C4-2B (cell line): Measurements from ENCODE around the gene KCNK5.

Experiments
- ZFX ChIP-seq: fragments of 450-650 bp; IDR thresholded peaks from 2 replicates; pipeline ENCODE4 v1.6.1; 2017
- TF ChIP-seq, protein P1 (sequence below): fragments of 450-650 bp; conservative IDR thresholded peaks from 2 replicates; pipeline ENCODE4 v1.5.1; 2017; ENCODE audit warnings: mild to moderate bottlenecking

DNA sequence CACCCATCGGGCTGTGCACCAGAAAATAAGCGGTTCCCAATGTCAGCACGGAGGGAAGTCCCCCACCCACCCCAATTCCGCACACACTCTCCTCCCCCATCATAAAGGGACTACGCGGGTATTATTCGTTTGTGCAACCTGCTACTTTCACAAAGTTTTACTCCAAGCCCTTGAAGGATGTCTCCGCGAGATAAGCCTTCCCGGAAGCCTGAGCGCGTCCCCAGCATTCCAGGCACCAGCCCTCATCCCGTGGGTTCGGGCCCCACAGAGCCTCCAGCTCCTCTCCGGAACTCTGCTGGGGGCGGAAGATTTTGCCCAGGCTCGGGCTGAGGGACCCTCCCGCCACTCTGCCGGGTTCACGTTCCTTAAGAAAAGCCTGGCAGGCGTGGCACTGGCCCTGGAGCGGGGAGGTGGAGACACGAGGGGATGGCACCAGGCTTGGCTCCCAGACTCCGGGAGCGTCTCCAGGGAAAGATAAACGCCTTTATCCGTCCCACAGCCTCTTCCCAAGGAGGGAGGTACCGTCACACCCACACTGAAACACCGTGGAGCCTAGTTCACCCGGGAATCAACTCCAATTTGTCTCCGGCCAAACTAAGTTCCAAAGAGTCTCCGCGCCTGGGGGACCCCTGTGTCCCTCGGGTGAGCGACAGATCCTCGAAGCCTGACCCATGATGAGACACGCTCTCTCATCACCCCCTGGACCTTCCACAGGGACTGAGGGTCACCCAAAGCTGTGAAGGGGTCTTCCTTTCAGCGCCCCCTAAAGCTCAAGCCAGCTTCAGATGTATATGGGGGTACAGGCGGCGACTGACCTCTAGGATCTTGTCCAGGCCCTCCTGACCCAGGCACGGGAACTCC lies 934 bp downstream of the KCNK5 start:
- TF ChIP-seq, protein P1, sequence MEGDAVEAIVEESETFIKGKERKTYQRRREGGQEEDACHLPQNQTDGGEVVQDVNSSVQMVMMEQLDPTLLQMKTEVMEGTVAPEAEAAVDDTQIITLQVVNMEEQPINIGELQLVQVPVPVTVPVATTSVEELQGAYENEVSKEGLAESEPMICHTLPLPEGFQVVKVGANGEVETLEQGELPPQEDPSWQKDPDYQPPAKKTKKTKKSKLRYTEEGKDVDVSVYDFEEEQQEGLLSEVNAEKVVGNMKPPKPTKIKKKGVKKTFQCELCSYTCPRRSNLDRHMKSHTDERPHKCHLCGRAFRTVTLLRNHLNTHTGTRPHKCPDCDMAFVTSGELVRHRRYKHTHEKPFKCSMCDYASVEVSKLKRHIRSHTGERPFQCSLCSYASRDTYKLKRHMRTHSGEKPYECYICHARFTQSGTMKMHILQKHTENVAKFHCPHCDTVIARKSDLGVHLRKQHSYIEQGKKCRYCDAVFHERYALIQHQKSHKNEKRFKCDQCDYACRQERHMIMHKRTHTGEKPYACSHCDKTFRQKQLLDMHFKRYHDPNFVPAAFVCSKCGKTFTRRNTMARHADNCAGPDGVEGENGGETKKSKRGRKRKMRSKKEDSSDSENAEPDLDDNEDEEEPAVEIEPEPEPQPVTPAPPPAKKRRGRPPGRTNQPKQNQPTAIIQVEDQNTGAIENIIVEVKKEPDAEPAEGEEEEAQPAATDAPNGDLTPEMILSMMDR: no peak
- no peak for TF ChIP-seq ZFX
